ENCODE results near the gene ATG10. TPM values are rescaled to one million over a fixed set of nuclear protein-coding genes. Genes with fewer than 3 reads are reported as not detected.
A peak's percentile ranks its signal among the peaks of the same experiment; 100 is the strongest.
"Not testable (repeated sequence)": the region's sequence is repeated elsewhere in the genome, so short reads cannot be mapped to it uniquely, and the experiment has no call there.

The ATG10 gene
- total RNA-seq, 1 experiment from 2014 or later = 7.2 TPM

GRCh38 chr5:81982172-81982685 lies 10.4 kb downstream of the ATG10 start:
- DNase-seq (ENCODE audit: low read depth) = not testable (repeated sequence)

- not testable (repeated sequence) for DNase-seq (ENCODE audit: low read depth)
These were observed 11.3 kb downstream of the ATG10 start for GRCh38 chr5:81983148-81983547.

- not testable (repeated sequence) for DNase-seq (ENCODE audit: low read depth)
These were observed 11.7 kb downstream of the ATG10 start for GRCh38 chr5:81983563-81983962.

GRCh38 chr5:81986126-81986525 lies 14.3 kb downstream of the ATG10 start:
- peak; percentile 34 for DNase-seq (ENCODE audit: low read depth)

GRCh38 chr5:81989204-81989603 lies 17.4 kb downstream of the ATG10 start:
- DNase-seq (ENCODE audit: low read depth) = no peak

GRCh38 chr5:81994679-81995078 lies 22.9 kb downstream of the ATG10 start:
- DNase-seq (ENCODE audit: low read depth) = no peak

GRCh38 chr5:81995407-81995806 lies 23.6 kb downstream of the ATG10 start:
- no peak for DNase-seq (ENCODE audit: low read depth)

- peak; percentile 67 for DNase-seq (ENCODE audit: low read depth)
These were observed 32.7 kb downstream of the ATG10 start for GRCh38 chr5:82004511-82004910.

GRCh38 chr5:82009869-82010268 lies 38.0 kb downstream of the ATG10 start:
- not testable (repeated sequence) for DNase-seq (ENCODE audit: low read depth)

GRCh38 chr5:82010696-82011095 lies 38.9 kb downstream of the ATG10 start:
- DNase-seq (ENCODE audit: low read depth) = no peak

- peak; percentile 3 for DNase-seq (ENCODE audit: low read depth)
These were observed 39.9 kb downstream of the ATG10 start for GRCh38 chr5:82011761-82012160.

GRCh38 chr5:82014644-82015043 lies 42.8 kb downstream of the ATG10 start:
- not testable (repeated sequence) for DNase-seq (ENCODE audit: low read depth)

- no peak for DNase-seq (ENCODE audit: low read depth)
These were observed 46.6 kb downstream of the ATG10 start for GRCh38 chr5:82018462-82018861.

- no peak for DNase-seq (ENCODE audit: low read depth)
These were observed 47.7 kb downstream of the ATG10 start for GRCh38 chr5:82019342-82020138.

- no peak for DNase-seq (ENCODE audit: low read depth)
These were observed 50.7 kb downstream of the ATG10 start for GRCh38 chr5:82022499-82022898.

GRCh38 chr5:82023644-82024043 lies 51.8 kb downstream of the ATG10 start:
- DNase-seq (ENCODE audit: low read depth) = no peak

- DNase-seq (ENCODE audit: low read depth) = no peak
These were observed 59.6 kb downstream of the ATG10 start for GRCh38 chr5:82031220-82032119.

GRCh38 chr5:82042894-82043293 lies 71.1 kb downstream of the ATG10 start:
- not testable (repeated sequence) for DNase-seq (ENCODE audit: low read depth)

GRCh38 chr5:82044010-82044409 lies 72.2 kb downstream of the ATG10 start:
- no peak for DNase-seq (ENCODE audit: low read depth)

- peak; percentile 61 for DNase-seq (ENCODE audit: low read depth)
These were observed 73.9 kb downstream of the ATG10 start for GRCh38 chr5:82045554-82046275.

- DNase-seq (ENCODE audit: low read depth) = peak; percentile 15
These were observed 74.4 kb downstream of the ATG10 start for GRCh38 chr5:82046276-82046647.

- no peak for DNase-seq (ENCODE audit: low read depth)
These were observed 79.1 kb downstream of the ATG10 start for GRCh38 chr5:82050955-82051354.
